ENCODE measurements around the gene NME8. TPM values are rescaled to one million over a fixed set of nuclear protein-coding genes. Genes with fewer than 3 reads are reported as not detected.

The NME8 gene
- total RNA-seq, 1 experiment from 2014 or later, result not detected

- no peaks in the 10 kb centered on the region for H3K27me3 ChIP-seq (ENCODE audit: low read length)
- H3K9me3 ChIP-seq (ENCODE audit: low read length), result no peaks in the 10 kb centered on the region
- H2AFZ ChIP-seq (ENCODE audit: low read length), result no peak overlapping the region
- POLR2A ChIA-PET (ENCODE audit: unreplicated experiment), result no interaction called here
- no peaks in the 10 kb centered on the region for H3K36me3 ChIP-seq (ENCODE audit: low read depth, low read length)
- H3K79me2 ChIP-seq (ENCODE audit: low read length), result no peaks in the 10 kb centered on the region
- no peak overlapping the region for H3K4me2 ChIP-seq (ENCODE audit: low read length)
- no peak overlapping the region for H3K9ac ChIP-seq (ENCODE audit: low read length)
- no peak for TF ChIP-seq CTCF (conservative IDR thresholded peaks at IDR 0.05; ENCODE audit: low read depth, low read length)
- TF ChIP-seq EZH2 (IDR thresholded peaks at IDR 0.05; ENCODE audit: low read length, unreplicated experiment), result no peak
- TF ChIP-seq EZH2phosphoT487 (IDR thresholded peaks at IDR 0.05; ENCODE audit: borderline replicate concordance, low read length), result no peak
- 0 out of 2 replicates have a peak, but pooled peaks cover 9% of the 10 kb centered on the region for H3K4me1 ChIP-seq (ENCODE audit: insufficient read depth, low read length)
- DNase-seq (no peak), ATAC-seq (no peak)
- H3K4me3 ChIP-seq (ENCODE audit: low read length), result no peak overlapping the region
- H3F3A ChIP-seq (ENCODE audit: low read length, unreplicated experiment), result no peaks in the 10 kb centered on the region
- H3K9me2 ChIP-seq (replicated peaks; ENCODE audit: low read length), result no peaks in the 10 kb centered on the region
- no peak overlapping the region for H3K27ac ChIP-seq (ENCODE audit: low read length)
- intact Hi-C loops (cut with micrococcal nuclease), result no loop called here
- CTCF ChIA-PET, result no interaction called here
- no TSS peak for BruUV-seq (replicated peaks)
- H4K20me1 ChIP-seq (ENCODE audit: low read length), result no peaks in the 10 kb centered on the region
Measured at GRCh38 chr7:37915438-37915837, 67.0 kb downstream of the NME8 start.

GRCh38 chr7:37916017-37916672 is 67.7 kb downstream of the NME8 start:
- CTCF ChIA-PET, result interaction anchor here (1.2 to 2.2 kb wide), 2 partner anchors 110 to 154 kb away, joined by 6 to 9 read pairs; no protein-coding TSS in a partner anchor
- ATAC-seq (no peak), DNase-seq (no peak)
- TF ChIP-seq EZH2 (IDR thresholded peaks at IDR 0.05; ENCODE audit: low read length, unreplicated experiment) (no peak), CTCF (conservative IDR thresholded peaks at IDR 0.05; ENCODE audit: low read depth, low read length) (no peak), EZH2phosphoT487 (IDR thresholded peaks at IDR 0.05; ENCODE audit: borderline replicate concordance, low read length) (no peak)
- H3F3A ChIP-seq (ENCODE audit: low read length, unreplicated experiment), result no peaks in the 10 kb centered on the region
- no peaks in the 10 kb centered on the region for H3K27me3 ChIP-seq (ENCODE audit: low read length)
- no peaks in the 10 kb centered on the region for H3K36me3 ChIP-seq (ENCODE audit: low read depth, low read length)
- H3K4me1 ChIP-seq (ENCODE audit: insufficient read depth, low read length), result 0 out of 2 replicates have a peak, but pooled peaks cover 9% of the 10 kb centered on the region
- no peaks in the 10 kb centered on the region for H3K9me2 ChIP-seq (replicated peaks; ENCODE audit: low read length)
- peak overlapping the region; percentile 86 for H3K4me2 ChIP-seq (ENCODE audit: low read length)
- POLR2A ChIA-PET (ENCODE audit: unreplicated experiment), result no interaction called here
- no peaks in the 10 kb centered on the region for H3K79me2 ChIP-seq (ENCODE audit: low read length)
- H3K27ac ChIP-seq (ENCODE audit: low read length), result no peak overlapping the region
- peak overlapping the region; percentile 68 for H3K4me3 ChIP-seq (ENCODE audit: low read length)
- H3K9me3 ChIP-seq (ENCODE audit: low read length), result no peaks in the 10 kb centered on the region
- intact Hi-C loops (cut with micrococcal nuclease), result loop anchor here (2.0 kb wide), 1 partner anchor 111 kb away; no protein-coding TSS in a partner anchor
- BruUV-seq (replicated peaks), result no TSS peak
- no peaks in the 10 kb centered on the region for H4K20me1 ChIP-seq (ENCODE audit: low read length)
- H2AFZ ChIP-seq (ENCODE audit: low read length), result peak overlapping the region; percentile 84
- H3K9ac ChIP-seq (ENCODE audit: low read length), result no peak overlapping the region
